ENCODE results near the gene CUX1.

Gene CUX1

DNA sequence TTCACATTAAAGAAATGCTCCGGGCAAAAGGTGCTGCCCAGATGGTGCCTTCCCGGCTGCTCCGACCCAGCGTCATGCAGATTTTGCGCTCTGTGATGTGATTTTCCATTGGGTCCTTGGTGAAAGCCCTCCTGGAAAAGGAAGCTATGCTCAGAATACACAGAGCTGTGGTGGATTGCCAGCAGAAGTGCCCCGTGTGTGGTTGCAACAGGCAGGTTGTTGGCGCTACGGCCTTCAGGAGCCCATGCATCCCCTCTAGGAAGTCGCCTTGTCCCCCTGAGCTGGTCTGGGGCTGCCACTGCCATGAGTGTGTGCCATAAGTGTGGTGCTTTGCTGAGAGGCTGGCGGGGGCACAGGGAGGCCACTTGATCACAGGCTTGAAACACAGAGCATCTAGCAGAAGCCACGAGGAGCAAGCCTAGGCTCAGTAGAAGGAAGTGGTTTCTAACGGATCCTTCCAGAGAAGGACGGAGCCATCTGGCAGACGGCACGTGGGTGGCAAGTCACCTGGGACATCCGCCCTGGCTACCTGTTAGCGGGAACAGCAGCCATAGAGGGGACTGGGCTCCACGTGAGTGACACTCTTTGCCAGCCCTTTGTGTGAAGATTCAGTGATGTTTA lies 210.9 kb downstream of the CUX1 start:
- Histone ChIP-seq H4K20me1 (ENCODE audit: control insufficient read depth, insufficient read depth, low read depth, low read length) (no peaks in the 10 kb centered on the region), H3K4me1 (ENCODE audit: control insufficient read depth, low read length) (peaks cover 92% of the 10 kb centered on the region), H3K27me3 (ENCODE audit: control insufficient read depth, low read length) (no peaks in the 10 kb centered on the region), H3F3A (ENCODE audit: control insufficient read depth, insufficient read depth) (peaks cover 13% of the 10 kb centered on the region), H3K79me2 (ENCODE audit: control insufficient read depth, low read length) (peaks cover 92% of the 10 kb centered on the region), H3K9me2 (replicated peaks; ENCODE audit: control insufficient read depth, low read length) (no peaks in the 10 kb centered on the region), H3K4me3 (ENCODE audit: low read length) (peak overlapping the region; percentile 54), H3K9me3 (ENCODE audit: control insufficient read depth, insufficient read depth, low read length) (no peaks in the 10 kb centered on the region), H3K27ac (ENCODE audit: low read depth, low read length) (peak overlapping the region; percentile 86), H3K4me2 (ENCODE audit: low read length) (peak overlapping the region; percentile 58), H3K36me3 (ENCODE audit: control insufficient read depth, low read length) (peaks cover 63% of the 10 kb centered on the region)
- TF ChIP-seq, protein P1, sequence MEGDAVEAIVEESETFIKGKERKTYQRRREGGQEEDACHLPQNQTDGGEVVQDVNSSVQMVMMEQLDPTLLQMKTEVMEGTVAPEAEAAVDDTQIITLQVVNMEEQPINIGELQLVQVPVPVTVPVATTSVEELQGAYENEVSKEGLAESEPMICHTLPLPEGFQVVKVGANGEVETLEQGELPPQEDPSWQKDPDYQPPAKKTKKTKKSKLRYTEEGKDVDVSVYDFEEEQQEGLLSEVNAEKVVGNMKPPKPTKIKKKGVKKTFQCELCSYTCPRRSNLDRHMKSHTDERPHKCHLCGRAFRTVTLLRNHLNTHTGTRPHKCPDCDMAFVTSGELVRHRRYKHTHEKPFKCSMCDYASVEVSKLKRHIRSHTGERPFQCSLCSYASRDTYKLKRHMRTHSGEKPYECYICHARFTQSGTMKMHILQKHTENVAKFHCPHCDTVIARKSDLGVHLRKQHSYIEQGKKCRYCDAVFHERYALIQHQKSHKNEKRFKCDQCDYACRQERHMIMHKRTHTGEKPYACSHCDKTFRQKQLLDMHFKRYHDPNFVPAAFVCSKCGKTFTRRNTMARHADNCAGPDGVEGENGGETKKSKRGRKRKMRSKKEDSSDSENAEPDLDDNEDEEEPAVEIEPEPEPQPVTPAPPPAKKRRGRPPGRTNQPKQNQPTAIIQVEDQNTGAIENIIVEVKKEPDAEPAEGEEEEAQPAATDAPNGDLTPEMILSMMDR (IDR thresholded peaks at IDR 0.05; ENCODE audit: low read depth, low read length, poor library complexity, severe bottlenecking) = no peak
- TF ChIP-seq EZH2phosphoT487 (IDR thresholded peaks at IDR 0.05; ENCODE audit: borderline replicate concordance, low read length) = no peak

DNA sequence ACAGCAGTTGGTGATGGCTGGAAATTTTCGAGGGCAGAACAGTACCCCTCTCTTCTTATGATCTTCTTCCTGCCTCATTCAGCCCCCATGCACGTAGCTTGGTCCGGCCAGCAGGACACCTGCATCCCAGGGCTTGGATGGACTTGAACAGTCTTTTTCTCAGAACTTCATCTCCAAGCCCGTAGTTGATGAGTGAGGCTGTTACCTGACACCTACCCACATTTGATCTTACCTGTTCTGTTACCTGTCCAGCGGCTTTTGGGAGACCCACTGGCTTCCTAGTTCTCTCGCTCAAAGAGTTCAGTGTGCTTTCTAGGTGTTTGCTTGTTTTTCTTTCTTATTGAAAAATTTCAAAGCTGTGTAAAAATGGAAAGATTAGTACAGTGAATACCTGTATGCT lies 212.2 kb downstream of the CUX1 start:
- H3K79me2 ChIP-seq (ENCODE audit: control insufficient read depth, low read length) = peaks cover 87% of the 10 kb centered on the region
- H3K4me2 ChIP-seq (ENCODE audit: low read length) = peak overlapping the region; percentile 58
- no peaks in the 10 kb centered on the region for H3K27me3 ChIP-seq (ENCODE audit: control insufficient read depth, low read length)
- peak overlapping the region; percentile 54 for H3K4me3 ChIP-seq (ENCODE audit: low read length)
- H3F3A ChIP-seq (ENCODE audit: control insufficient read depth, insufficient read depth) = peaks cover 13% of the 10 kb centered on the region
- H3K9me2 ChIP-seq (replicated peaks; ENCODE audit: control insufficient read depth, low read length) = no peaks in the 10 kb centered on the region
- peaks cover 60% of the 10 kb centered on the region for H3K36me3 ChIP-seq (ENCODE audit: control insufficient read depth, low read length)
- H3K4me1 ChIP-seq (ENCODE audit: control insufficient read depth, low read length) = peaks cover 79% of the 10 kb centered on the region
- H3K27ac ChIP-seq (ENCODE audit: low read depth, low read length) = peak overlapping the region; percentile 86
- no peaks in the 10 kb centered on the region for H3K9me3 ChIP-seq (ENCODE audit: control insufficient read depth, insufficient read depth, low read length)
- TF ChIP-seq EZH2phosphoT487 (IDR thresholded peaks at IDR 0.05; ENCODE audit: borderline replicate concordance, low read length) = no peak
- TF ChIP-seq, protein P1 (IDR thresholded peaks at IDR 0.05; ENCODE audit: low read depth, low read length, poor library complexity, severe bottlenecking) = no peak
- no peaks in the 10 kb centered on the region for H4K20me1 ChIP-seq (ENCODE audit: control insufficient read depth, insufficient read depth, low read depth, low read length)

DNA sequence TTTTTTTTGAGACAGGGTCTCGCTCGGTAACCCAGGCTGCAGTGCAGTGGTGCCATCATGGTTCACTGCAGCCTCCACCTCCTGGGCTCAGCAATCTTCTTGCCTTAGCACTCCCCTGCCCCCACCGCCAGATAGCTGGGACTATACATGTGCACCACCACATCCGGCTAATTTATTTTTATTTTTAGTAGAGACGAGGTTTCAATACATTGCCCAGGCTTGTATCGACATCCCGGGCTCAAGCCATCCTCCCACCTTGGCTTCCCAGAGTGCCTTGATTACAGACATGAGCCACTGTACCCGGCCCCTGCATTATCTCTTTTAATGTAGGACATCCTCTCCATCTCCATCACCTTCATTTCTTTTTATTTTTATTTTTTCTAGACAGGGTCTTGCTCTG lies 213.3 kb downstream of the CUX1 start:
- Histone ChIP-seq H3K4me3 (ENCODE audit: low read length) (peak overlapping the region; percentile 28), H3K4me1 (ENCODE audit: control insufficient read depth, low read length) (peaks cover 68% of the 10 kb centered on the region), H3F3A (ENCODE audit: control insufficient read depth, insufficient read depth) (peaks cover 16% of the 10 kb centered on the region), H3K9me2 (replicated peaks; ENCODE audit: control insufficient read depth, low read length) (no peaks in the 10 kb centered on the region), H3K79me2 (ENCODE audit: control insufficient read depth, low read length) (peaks cover 85% of the 10 kb centered on the region), H3K4me2 (ENCODE audit: low read length) (peak overlapping the region; percentile 58), H3K36me3 (ENCODE audit: control insufficient read depth, low read length) (peaks cover 57% of the 10 kb centered on the region), H3K27ac (ENCODE audit: low read depth, low read length) (peak overlapping the region; percentile 86), H3K9me3 (ENCODE audit: control insufficient read depth, insufficient read depth, low read length) (no peaks in the 10 kb centered on the region), H4K20me1 (ENCODE audit: control insufficient read depth, insufficient read depth, low read depth, low read length) (no peaks in the 10 kb centered on the region), H3K27me3 (ENCODE audit: control insufficient read depth, low read length) (no peaks in the 10 kb centered on the region)
- TF ChIP-seq EZH2phosphoT487 (IDR thresholded peaks at IDR 0.05; ENCODE audit: borderline replicate concordance, low read length) = no peak
- TF ChIP-seq, protein P1 (IDR thresholded peaks at IDR 0.05; ENCODE audit: low read depth, low read length, poor library complexity, severe bottlenecking) = no peak
